Sigmoid colon (tissue), 7 donors: Measurements from ENCODE around the gene MTF2. TPM values are rescaled to one million over a fixed set of nuclear protein-coding genes. Genes with fewer than 3 reads are reported as not detected.

Experiments used
- DNase-seq: peaks from one replicate; pipeline ENCODE4 v3.0.0-alpha.2; 2019
- H3K27ac ChIP-seq, 4 donors: fragments of 200-600 bp; sonication (generic); one replicate each; pipeline ENCODE4 v1.5.1; 2016 to 2019; ENCODE audit warnings: mild to moderate bottlenecking in 1 of 4
- H3K27me3 ChIP-seq, 3 donors: fragments of 200-600 bp; sonication (generic); one replicate each; pipeline ENCODE4 v1.5.1; 2019; ENCODE audit warnings: mild to moderate bottlenecking in 1 of 3
- H3K36me3 ChIP-seq, 4 donors: fragments of 200-600 bp; sonication (generic); one replicate each; pipeline ENCODE4 v1.5.1; 2016 to 2019
- H3K4me1 ChIP-seq, 4 donors: fragments of 200-600 bp; sonication (generic); one replicate each; pipeline ENCODE4 v1.5.1; 2017 to 2019
- H3K4me3 ChIP-seq, 4 donors: fragments of 200-600 bp; sonication (generic); one replicate each; pipeline ENCODE4 v1.5.1; 2017 to 2019; ENCODE audit warnings: mild to moderate bottlenecking in 2 of 4, moderate library complexity in 1 of 4
- H3K9me3 ChIP-seq, 4 donors: fragments of 200-600 bp in 3 of 4; sonication (generic) in 3 of 4; one replicate each; pipeline versions ENCODE4 v1.5.1 to v1.6.1; 2013 to 2019
- EP300 ChIP-seq, 4 donors: sonication (generic); formaldehyde crosslinking; IDR thresholded peaks; one replicate each; pipeline ENCODE4 v1.6.1; 2017; ENCODE audit warnings: antibody characterized with exemption in 4 of 4
- POLR2A ChIP-seq, 2 donors: fragments of 450-650 bp; IDR thresholded peaks; one replicate each; pipeline ENCODE4 v1.6.1; 2016; ENCODE audit warnings: antibody characterized with exemption in 2 of 2, mild to moderate bottlenecking in 2 of 2, moderate library complexity in 2 of 2
- POLR2AphosphoS5 ChIP-seq, 4 donors: sonication (generic); formaldehyde crosslinking; IDR thresholded peaks; one replicate each; pipeline ENCODE4 v1.6.1; 2017; ENCODE audit warnings: antibody characterized with exemption in 4 of 4
- WGBS, 2 donors: extraction: QIAGEN DNeasy Blood & Tissue Kit; methylation state at CpG; one replicate each; pipeline ENCODE4 v1.1.7; 2013; 5-methylcytosine and 5-hydroxymethylcytosine counted together
- intact Hi-C: fragments of 100-400 bp; cut with DNase I; formaldehyde crosslinking; loops from one replicate; pipeline ENCODE4 v1.15.1; 2023
- polyA plus RNA-seq, 3 donors: library from polyadenylated mRNA; stranded (reverse); fragments of 200-250 nt; gene quantifications; one replicate each; pipeline ENCODE4 v1.2.3, GENCODE V29; 2013
- total RNA-seq, 4 donors: library from RNA; depleted of rRNA; stranded (reverse); fragments of >200 nt; gene quantifications; one replicate each; pipeline ENCODE4 v1.1.0, GENCODE V29; 2016
- TF ChIP-seq, protein P1 (sequence below), 4 experiments: fragments of 450-650 bp in 3 of 4; fragments of 200-600 bp in 1 of 4; IDR thresholded peaks; one replicate each; pipeline ENCODE4 v1.5.1; 2016 to 2019; ENCODE audit warnings: antibody characterized with exemption in 4 of 4, mild to moderate bottlenecking in 3 of 4, moderate library complexity in 2 of 4
- donor health status: healthy with polysubstance abuse.
- donor health status: Bipolar disorder and iron deficiency.
- donor health status: healthy.

The MTF2 gene
- total and polyA plus RNA-seq, 7 donors = 7.2 to 17.8 (median 12.3) TPM

- Histone ChIP-seq H3K9me3 (peaks cover 0 to 4% (median 0%) of the 10 kb centered on the region in 4 donors), H3K27ac (no peak overlapping the region), H3K4me3 (no peak overlapping the region), H3K4me1 (peaks cover 0 to 21% (median 7%) of the 10 kb centered on the region in 4 donors), H3K27me3 (no peaks in the 10 kb centered on the region), H3K36me3 (peaks cover 0 to 5% (median 0%) of the 10 kb centered on the region in 4 donors)
- 55 to 94% methylated on average over 2 of the region's 2 CpGs for WGBS, 2 donors
- intact Hi-C loops = no loop called here
- TF ChIP-seq POLR2AphosphoS5 (IDR thresholded peaks at IDR 0.05) (no peak), EP300 (IDR thresholded peaks at IDR 0.05) (no peak), POLR2A (IDR thresholded peaks at IDR 0.05) (no peak)
- TF ChIP-seq, protein P1, sequence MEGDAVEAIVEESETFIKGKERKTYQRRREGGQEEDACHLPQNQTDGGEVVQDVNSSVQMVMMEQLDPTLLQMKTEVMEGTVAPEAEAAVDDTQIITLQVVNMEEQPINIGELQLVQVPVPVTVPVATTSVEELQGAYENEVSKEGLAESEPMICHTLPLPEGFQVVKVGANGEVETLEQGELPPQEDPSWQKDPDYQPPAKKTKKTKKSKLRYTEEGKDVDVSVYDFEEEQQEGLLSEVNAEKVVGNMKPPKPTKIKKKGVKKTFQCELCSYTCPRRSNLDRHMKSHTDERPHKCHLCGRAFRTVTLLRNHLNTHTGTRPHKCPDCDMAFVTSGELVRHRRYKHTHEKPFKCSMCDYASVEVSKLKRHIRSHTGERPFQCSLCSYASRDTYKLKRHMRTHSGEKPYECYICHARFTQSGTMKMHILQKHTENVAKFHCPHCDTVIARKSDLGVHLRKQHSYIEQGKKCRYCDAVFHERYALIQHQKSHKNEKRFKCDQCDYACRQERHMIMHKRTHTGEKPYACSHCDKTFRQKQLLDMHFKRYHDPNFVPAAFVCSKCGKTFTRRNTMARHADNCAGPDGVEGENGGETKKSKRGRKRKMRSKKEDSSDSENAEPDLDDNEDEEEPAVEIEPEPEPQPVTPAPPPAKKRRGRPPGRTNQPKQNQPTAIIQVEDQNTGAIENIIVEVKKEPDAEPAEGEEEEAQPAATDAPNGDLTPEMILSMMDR (IDR thresholded peaks at IDR 0.05) = no peak
- no peak for DNase-seq
Observed at GRCh38 chr1:93109578-93109977, 30.5 kb downstream of the MTF2 start.

- peaks cover 0 to 14% (median 0%) of the 10 kb centered on the region in 4 donors for H3K36me3 ChIP-seq
- H3K4me3 ChIP-seq = no peak overlapping the region
- intact Hi-C loops = no loop called here
- TF ChIP-seq POLR2A (IDR thresholded peaks at IDR 0.05) = no peak
- no peak for TF ChIP-seq EP300 (IDR thresholded peaks at IDR 0.05)
- no peak overlapping the region for H3K27ac ChIP-seq
- H3K9me3 ChIP-seq = peaks cover 0 to 4% (median 0%) of the 10 kb centered on the region in 4 donors
- DNase-seq = no peak
- WGBS, 2 donors = 79 to 86% methylated on average over 1 of the region's 1 CpG
- H3K27me3 ChIP-seq = no peaks in the 10 kb centered on the region
- peaks cover 0 to 15% (median 7%) of the 10 kb centered on the region in 4 donors for H3K4me1 ChIP-seq
Observed at GRCh38 chr1:93111065-93111464, 32.0 kb downstream of the MTF2 start.

DNA sequence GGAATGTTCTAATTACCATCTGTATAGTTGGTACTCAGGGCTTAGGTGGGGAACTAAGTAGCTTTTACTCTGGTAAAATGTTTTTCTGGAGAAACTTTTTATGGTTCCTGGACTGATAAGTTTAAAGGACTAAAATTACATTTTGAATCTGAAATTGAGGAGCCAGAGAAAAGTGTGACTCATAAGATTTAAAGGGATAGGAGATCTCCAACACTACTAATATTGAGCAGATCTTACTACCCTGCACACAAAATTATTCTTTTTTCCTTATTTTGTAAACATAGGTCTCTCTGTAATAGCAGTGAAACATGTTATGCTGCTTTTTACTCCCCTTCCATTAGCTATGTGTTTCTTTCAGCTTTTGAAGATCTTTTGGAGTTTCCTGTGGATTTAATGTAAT is 32.5 kb downstream of the MTF2 start:
- Histone ChIP-seq H3K4me3 (no peak overlapping the region), H3K27ac (no peak overlapping the region)
- no peak for TF ChIP-seq EP300 (IDR thresholded peaks at IDR 0.05)
- no peak for TF ChIP-seq POLR2AphosphoS5 (IDR thresholded peaks at IDR 0.05)
- TF ChIP-seq POLR2A (IDR thresholded peaks at IDR 0.05) = no peak
- TF ChIP-seq, protein P1 (IDR thresholded peaks at IDR 0.05) = no peak

DNA sequence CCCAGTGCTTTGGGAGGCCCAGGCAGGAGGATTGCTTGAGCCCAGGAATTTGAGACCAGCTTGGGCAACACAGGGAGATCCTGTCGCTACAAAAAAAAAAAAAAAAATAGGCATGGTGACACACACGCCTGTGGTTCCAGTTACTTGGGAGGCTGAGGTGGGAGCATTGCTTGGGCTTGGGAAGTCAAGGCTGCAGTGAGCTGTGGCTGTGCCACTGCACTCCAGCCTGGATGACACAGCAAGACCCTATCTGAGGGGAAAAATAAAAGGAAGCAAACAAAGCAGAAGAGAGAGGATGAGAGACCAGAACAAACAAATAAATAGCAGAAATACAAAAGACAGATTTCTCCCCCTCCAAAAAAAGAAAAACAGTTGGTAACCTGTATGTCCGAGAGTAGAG is 34.0 kb downstream of the MTF2 start:
- Histone ChIP-seq H3K36me3 (peaks cover 0 to 27% (median 3%) of the 10 kb centered on the region in 4 donors), H3K27me3 (no peaks in the 10 kb centered on the region), H3K4me1 (peaks cover 0 to 15% (median 7%) of the 10 kb centered on the region in 4 donors), H3K9me3 (no peaks in the 10 kb centered on the region), H3K4me3 (no peak overlapping the region), H3K27ac (no peak overlapping the region)
- TF ChIP-seq EP300 (IDR thresholded peaks at IDR 0.05) (no peak), POLR2AphosphoS5 (IDR thresholded peaks at IDR 0.05) (no peak), POLR2A (IDR thresholded peaks at IDR 0.05) (no peak)
- TF ChIP-seq, protein P1 (IDR thresholded peaks at IDR 0.05) = no peak
- 93 to 96% methylated on average over 3 of the region's 3 CpGs for WGBS, 2 donors
- DNase-seq = no peak
- intact Hi-C loops = no loop called here

More for the DNA sequence above, 32.5 kb downstream of the MTF2 start:
- DNase-seq = no peak
- Histone ChIP-seq H3K9me3 (peaks cover 0 to 4% (median 0%) of the 10 kb centered on the region in 4 donors), H3K36me3 (peaks cover 0 to 19% (median 0%) of the 10 kb centered on the region in 4 donors), H3K4me1 (peaks cover 0 to 15% (median 7%) of the 10 kb centered on the region in 4 donors), H3K27me3 (no peaks in the 10 kb centered on the region)
- intact Hi-C loops = no loop called here

- no peak overlapping the region for H3K4me3 ChIP-seq
- DNase-seq = no peak
- peaks cover 0 to 37% (median 3%) of the 10 kb centered on the region in 4 donors for H3K36me3 ChIP-seq
- intact Hi-C loops = no loop called here
- H3K27ac ChIP-seq = no peak overlapping the region
- no peaks in the 10 kb centered on the region for H3K27me3 ChIP-seq
- WGBS, 2 donors = 20 to 67% methylated on average over 2 of the region's 2 CpGs
- no peaks in the 10 kb centered on the region for H3K9me3 ChIP-seq
- H3K4me1 ChIP-seq = peaks cover 0 to 15% (median 7%) of the 10 kb centered on the region in 4 donors
- TF ChIP-seq POLR2A (IDR thresholded peaks at IDR 0.05) (no peak), EP300 (IDR thresholded peaks at IDR 0.05) (no peak), POLR2AphosphoS5 (IDR thresholded peaks at IDR 0.05) (no peak)
- TF ChIP-seq, protein P1 (IDR thresholded peaks at IDR 0.05) = no peak
Observed at GRCh38 chr1:93114391-93114790, 35.3 kb downstream of the MTF2 start.
